ENCODE results near the gene ENAH. TPM values are rescaled to one million over a fixed set of nuclear protein-coding genes. Genes with fewer than 3 reads are reported as not detected.

ENAH gene
- total and polyA plus RNA-seq, 9 donors = 59.4 to 178 (median 149) TPM

- H3K27me3 ChIP-seq (ENCODE audit: control insufficient read depth, insufficient read depth, low read length) = no peaks in the 10 kb centered on the region
- H3K36me3 ChIP-seq (ENCODE audit: control insufficient read depth, insufficient read depth, low read length) = no peaks in the 10 kb centered on the region
- DNase-seq = no peak
- H3K9me3 ChIP-seq (replicated peaks; ENCODE audit: control insufficient read depth, low read depth, low read length) = no peaks in the 10 kb centered on the region
- WGBS (ENCODE audit: insufficient coverage) = 100% methylated on average over 1 of the region's 2 CpGs
- H3K4me3 ChIP-seq (ENCODE audit: low read length) = no peak overlapping the region
- H3K4me1 ChIP-seq (ENCODE audit: control insufficient read depth, insufficient read depth, low read length) = peaks cover 9% of the 10 kb centered on the region
- no peak overlapping the region for H3K27ac ChIP-seq (ENCODE audit: low read length)
Measured at GRCh38 chr1:225573216-225573615, 79.7 kb downstream of the ENAH start.

DNA sequence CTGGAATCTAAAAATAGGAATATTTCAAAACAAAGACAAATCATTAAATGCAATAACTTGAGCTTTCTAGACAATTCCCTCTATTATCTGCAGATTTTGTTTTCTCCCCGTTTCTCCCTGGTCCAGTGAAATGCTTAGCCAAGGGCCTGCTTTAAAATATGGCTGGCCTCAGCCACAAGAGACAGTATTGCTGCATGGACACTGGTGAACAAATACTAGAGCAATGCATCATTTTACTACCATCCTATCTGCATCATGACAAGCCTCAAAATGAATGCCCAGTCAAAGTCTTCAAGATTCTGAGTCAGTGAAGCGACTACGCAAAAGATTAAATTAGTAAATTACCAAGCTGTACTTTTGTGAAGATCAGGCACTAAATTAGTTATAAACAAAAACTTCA is 80.5 kb downstream of the ENAH start:
- Histone ChIP-seq H3K27ac (ENCODE audit: low read length) (no peak overlapping the region), H3K9me3 (replicated peaks; ENCODE audit: control insufficient read depth, low read depth, low read length) (no peaks in the 10 kb centered on the region), H3K27me3 (ENCODE audit: control insufficient read depth, insufficient read depth, low read length) (no peaks in the 10 kb centered on the region), H3K4me1 (ENCODE audit: control insufficient read depth, insufficient read depth, low read length) (peaks cover 6% of the 10 kb centered on the region), H3K4me3 (ENCODE audit: low read length) (no peak overlapping the region), H3K36me3 (ENCODE audit: control insufficient read depth, insufficient read depth, low read length) (no peaks in the 10 kb centered on the region)
- 30% methylated on average over 1 of the region's 3 CpGs for WGBS (ENCODE audit: insufficient coverage)
- no peak for DNase-seq

DNA sequence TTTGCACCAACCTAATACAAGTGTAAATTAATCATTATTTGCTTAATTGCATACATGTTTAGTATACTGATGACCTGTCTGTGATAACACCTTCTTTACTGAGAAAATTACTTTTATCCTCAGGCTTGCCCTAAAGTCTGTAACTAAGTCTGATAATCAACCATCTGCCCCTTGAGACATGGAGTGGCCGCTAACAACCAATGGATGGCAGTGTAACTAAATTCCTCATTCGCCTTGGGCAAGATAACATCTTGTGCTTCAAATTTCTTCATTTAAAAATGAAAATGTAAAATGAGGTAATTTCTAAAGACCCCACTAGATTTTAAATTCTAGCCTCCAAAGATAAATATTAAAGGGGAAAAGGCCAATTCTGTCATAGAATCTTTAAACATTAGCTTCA is 85.1 kb downstream of the ENAH start:
- Histone ChIP-seq H3K4me3 (ENCODE audit: low read length) (no peak overlapping the region), H3K36me3 (ENCODE audit: control insufficient read depth, insufficient read depth, low read length) (peaks cover 3% of the 10 kb centered on the region), H3K4me1 (ENCODE audit: control insufficient read depth, insufficient read depth, low read length) (no peaks in the 10 kb centered on the region), H3K27me3 (ENCODE audit: control insufficient read depth, insufficient read depth, low read length) (no peaks in the 10 kb centered on the region), H3K27ac (ENCODE audit: low read length) (no peak overlapping the region), H3K9me3 (replicated peaks; ENCODE audit: control insufficient read depth, low read depth, low read length) (no peaks in the 10 kb centered on the region)
- DNase-seq = no peak
- WGBS (ENCODE audit: insufficient coverage) = no CpG with 5 or more reads among the region's 2 CpGs

DNA sequence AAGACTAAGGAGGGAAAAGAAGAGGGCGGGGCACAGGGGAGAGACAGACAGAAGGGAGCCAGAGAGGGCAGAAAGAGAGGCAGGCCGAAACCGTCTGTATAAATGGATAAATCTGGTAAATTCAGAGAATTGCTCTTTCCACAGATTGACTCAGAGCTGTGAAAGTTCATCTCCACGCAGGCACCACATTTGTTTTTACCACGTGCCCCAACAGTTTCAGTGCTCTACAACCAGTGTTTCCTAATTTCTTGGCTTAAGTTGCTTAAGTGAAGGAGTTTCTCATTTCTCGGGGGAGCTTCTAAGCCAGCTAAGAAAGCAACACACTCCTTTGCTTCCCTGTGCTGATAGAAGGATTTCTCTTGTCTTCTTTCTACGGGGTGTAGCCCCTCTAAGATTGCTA is 87.1 kb downstream of the ENAH start:
- no CpG with 5 or more reads among the region's 7 CpGs for WGBS (ENCODE audit: insufficient coverage)
- no peak overlapping the region for H3K4me3 ChIP-seq (ENCODE audit: low read length)
- no peaks in the 10 kb centered on the region for H3K4me1 ChIP-seq (ENCODE audit: control insufficient read depth, insufficient read depth, low read length)
- H3K9me3 ChIP-seq (replicated peaks; ENCODE audit: control insufficient read depth, low read depth, low read length) = no peaks in the 10 kb centered on the region
- peak; percentile 81 for DNase-seq
- H3K27ac ChIP-seq (ENCODE audit: low read length) = no peak overlapping the region
- peaks cover 13% of the 10 kb centered on the region for H3K36me3 ChIP-seq (ENCODE audit: control insufficient read depth, insufficient read depth, low read length)
- no peaks in the 10 kb centered on the region for H3K27me3 ChIP-seq (ENCODE audit: control insufficient read depth, insufficient read depth, low read length)

DNA sequence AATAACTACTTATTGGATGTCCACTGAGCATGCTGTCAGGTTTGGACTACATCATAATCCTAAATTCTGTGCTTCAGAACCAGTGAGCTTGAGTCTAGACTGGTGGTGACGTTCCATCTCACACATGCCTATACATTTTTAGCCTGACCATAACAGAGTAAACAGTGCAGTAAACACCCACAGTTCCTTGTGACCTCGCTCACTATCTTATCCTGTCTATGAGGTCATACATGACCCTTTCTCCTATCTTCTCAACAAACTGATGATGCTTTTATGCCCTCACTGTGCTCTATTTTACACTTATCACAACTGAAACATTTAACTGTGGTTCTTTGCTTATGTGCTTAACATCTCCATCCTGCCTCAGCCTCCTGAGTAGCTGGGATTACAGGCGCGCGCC is 91.2 kb downstream of the ENAH start:
- Histone ChIP-seq H3K4me1 (ENCODE audit: control insufficient read depth, insufficient read depth, low read length) (no peaks in the 10 kb centered on the region), H3K27me3 (ENCODE audit: control insufficient read depth, insufficient read depth, low read length) (no peaks in the 10 kb centered on the region), H3K27ac (ENCODE audit: low read length) (no peak overlapping the region), H3K36me3 (ENCODE audit: control insufficient read depth, insufficient read depth, low read length) (peaks cover 20% of the 10 kb centered on the region), H3K4me3 (ENCODE audit: low read length) (no peak overlapping the region), H3K9me3 (replicated peaks; ENCODE audit: control insufficient read depth, low read depth, low read length) (peaks cover 3% of the 10 kb centered on the region)
- 100% methylated on average over 2 of the region's 5 CpGs for WGBS (ENCODE audit: insufficient coverage)
- no peak for DNase-seq

DNA sequence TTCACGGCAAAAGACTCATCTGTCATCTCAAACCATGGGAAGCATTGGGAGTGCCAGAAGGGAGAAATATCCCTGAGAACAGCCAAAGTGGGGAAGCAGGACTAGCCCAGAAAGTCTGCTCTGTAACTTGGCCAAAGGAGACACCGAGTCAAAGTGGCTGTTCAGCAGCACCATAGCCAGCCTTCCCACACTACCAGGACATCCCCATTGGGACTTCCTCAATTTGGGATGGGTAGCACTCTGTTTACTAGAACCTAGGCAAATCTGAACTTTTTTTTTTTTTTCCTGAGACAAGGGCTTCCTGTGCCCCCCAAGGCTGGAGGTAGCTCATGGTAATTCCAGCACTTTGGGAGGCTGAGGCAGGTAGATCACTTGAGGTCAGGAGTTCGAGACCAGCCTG is 93.0 kb downstream of the ENAH start:
- Histone ChIP-seq H3K4me3 (ENCODE audit: low read length) (no peak overlapping the region), H3K4me1 (ENCODE audit: control insufficient read depth, insufficient read depth, low read length) (no peaks in the 10 kb centered on the region), H3K27ac (ENCODE audit: low read length) (no peak overlapping the region), H3K27me3 (ENCODE audit: control insufficient read depth, insufficient read depth, low read length) (no peaks in the 10 kb centered on the region), H3K9me3 (replicated peaks; ENCODE audit: control insufficient read depth, low read depth, low read length) (peaks cover 4% of the 10 kb centered on the region), H3K36me3 (ENCODE audit: control insufficient read depth, insufficient read depth, low read length) (peaks cover 17% of the 10 kb centered on the region)
- WGBS (ENCODE audit: insufficient coverage) = 100% methylated on average over 1 of the region's 3 CpGs
- DNase-seq = no peak

- DNase-seq = no peak
- peaks cover 17% of the 10 kb centered on the region for H3K36me3 ChIP-seq (ENCODE audit: control insufficient read depth, insufficient read depth, low read length)
- H3K27me3 ChIP-seq (ENCODE audit: control insufficient read depth, insufficient read depth, low read length) = no peaks in the 10 kb centered on the region
- H3K9me3 ChIP-seq (replicated peaks; ENCODE audit: control insufficient read depth, low read depth, low read length) = peaks cover 4% of the 10 kb centered on the region
- no CpG with 5 or more reads among the region's 2 CpGs for WGBS (ENCODE audit: insufficient coverage)
- no peak overlapping the region for H3K4me3 ChIP-seq (ENCODE audit: low read length)
- H3K27ac ChIP-seq (ENCODE audit: low read length) = no peak overlapping the region
- no peaks in the 10 kb centered on the region for H3K4me1 ChIP-seq (ENCODE audit: control insufficient read depth, insufficient read depth, low read length)
Measured at GRCh38 chr1:225559326-225559725, 93.6 kb downstream of the ENAH start.

DNA sequence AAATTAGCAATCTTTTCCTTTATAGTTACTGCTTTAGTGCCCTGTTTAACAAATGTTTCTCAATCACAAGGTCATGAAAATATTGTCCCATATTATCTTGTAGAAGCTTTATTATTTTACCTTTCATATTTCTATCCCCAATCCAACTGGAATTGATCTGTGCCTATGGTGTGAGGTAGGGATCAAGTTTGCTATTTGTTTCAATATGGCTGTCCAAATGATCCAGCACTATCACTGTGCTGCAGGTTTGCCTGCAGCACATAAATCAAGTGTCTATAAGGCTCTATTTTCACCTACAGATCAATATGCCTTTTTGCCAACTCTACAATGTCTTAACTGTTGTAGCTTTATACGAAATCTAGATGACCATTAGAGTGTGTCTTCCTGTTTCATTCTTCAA is 96.2 kb downstream of the ENAH start:
- H3K27ac ChIP-seq (ENCODE audit: low read length) = no peak overlapping the region
- 100% methylated on average over 1 of the region's 1 CpG for WGBS (ENCODE audit: insufficient coverage)
- H3K4me1 ChIP-seq (ENCODE audit: control insufficient read depth, insufficient read depth, low read length) = no peaks in the 10 kb centered on the region
- DNase-seq = no peak
- peaks cover 15% of the 10 kb centered on the region for H3K36me3 ChIP-seq (ENCODE audit: control insufficient read depth, insufficient read depth, low read length)
- no peak overlapping the region for H3K4me3 ChIP-seq (ENCODE audit: low read length)
- H3K9me3 ChIP-seq (replicated peaks; ENCODE audit: control insufficient read depth, low read depth, low read length) = peaks cover 4% of the 10 kb centered on the region
- H3K27me3 ChIP-seq (ENCODE audit: control insufficient read depth, insufficient read depth, low read length) = no peaks in the 10 kb centered on the region

DNA sequence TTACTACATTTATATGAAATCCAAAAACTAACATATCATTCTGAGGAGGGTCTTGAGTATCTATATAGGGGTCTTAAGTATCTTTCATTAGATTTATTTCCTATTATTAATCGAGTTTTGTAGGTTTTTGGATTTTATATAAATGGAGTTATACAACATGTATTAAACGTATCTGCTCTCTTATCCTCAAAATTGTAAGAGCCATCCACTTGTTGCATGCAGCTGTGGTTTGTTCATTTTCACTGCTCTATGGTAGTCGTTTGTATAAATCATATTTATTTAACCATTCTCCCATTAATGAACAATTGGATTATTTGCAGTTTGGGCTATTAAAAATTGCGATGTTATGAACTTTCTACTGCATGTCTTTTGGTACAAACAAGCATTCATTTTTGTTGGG is 97.1 kb downstream of the ENAH start:
- no CpG with 5 or more reads among the region's 4 CpGs for WGBS (ENCODE audit: insufficient coverage)

GRCh38 chr1:225554216-225554812 is 98.6 kb downstream of the ENAH start:
- H3K27ac ChIP-seq (ENCODE audit: low read length) = no peak overlapping the region
- WGBS (ENCODE audit: insufficient coverage) = no CpG with 5 or more reads among the region's 2 CpGs
- no peak overlapping the region for H3K4me3 ChIP-seq (ENCODE audit: low read length)
- DNase-seq = peak; percentile 53
- no peaks in the 10 kb centered on the region for H3K4me1 ChIP-seq (ENCODE audit: control insufficient read depth, insufficient read depth, low read length)
- H3K36me3 ChIP-seq (ENCODE audit: control insufficient read depth, insufficient read depth, low read length) = peaks cover 2% of the 10 kb centered on the region
- no peaks in the 10 kb centered on the region for H3K27me3 ChIP-seq (ENCODE audit: control insufficient read depth, insufficient read depth, low read length)
- H3K9me3 ChIP-seq (replicated peaks; ENCODE audit: control insufficient read depth, low read depth, low read length) = peaks cover 4% of the 10 kb centered on the region

More for the DNA sequence above, 97.1 kb downstream of the ENAH start:
- Histone ChIP-seq H3K36me3 (ENCODE audit: control insufficient read depth, insufficient read depth, low read length) (peaks cover 7% of the 10 kb centered on the region), H3K9me3 (replicated peaks; ENCODE audit: control insufficient read depth, low read depth, low read length) (peaks cover 4% of the 10 kb centered on the region), H3K27me3 (ENCODE audit: control insufficient read depth, insufficient read depth, low read length) (no peaks in the 10 kb centered on the region), H3K4me1 (ENCODE audit: control insufficient read depth, insufficient read depth, low read length) (no peaks in the 10 kb centered on the region), H3K27ac (ENCODE audit: low read length) (no peak overlapping the region), H3K4me3 (ENCODE audit: low read length) (no peak overlapping the region)
- no peak for DNase-seq

GRCh38 chr1:225549821-225550220 is 103.1 kb downstream of the ENAH start:
- Histone ChIP-seq H3K9me3 (replicated peaks; ENCODE audit: control insufficient read depth, low read depth, low read length) (no peaks in the 10 kb centered on the region), H3K4me3 (ENCODE audit: low read length) (no peak overlapping the region), H3K4me1 (ENCODE audit: control insufficient read depth, insufficient read depth, low read length) (no peaks in the 10 kb centered on the region), H3K27me3 (ENCODE audit: control insufficient read depth, insufficient read depth, low read length) (no peaks in the 10 kb centered on the region), H3K27ac (ENCODE audit: low read length) (no peak overlapping the region), H3K36me3 (ENCODE audit: control insufficient read depth, insufficient read depth, low read length) (peaks cover 3% of the 10 kb centered on the region)
- DNase-seq = no peak
- WGBS (ENCODE audit: insufficient coverage) = 89% methylated on average over 2 of the region's 2 CpGs

Measured in muscle of leg (tissue), 11 donors.